ENCODE results near the gene MC2R.
"Not testable (repeated sequence)": the region's sequence is repeated elsewhere in the genome, so short reads cannot be mapped to it uniquely, and the experiment has no call there.

Gene MC2R

DNA sequence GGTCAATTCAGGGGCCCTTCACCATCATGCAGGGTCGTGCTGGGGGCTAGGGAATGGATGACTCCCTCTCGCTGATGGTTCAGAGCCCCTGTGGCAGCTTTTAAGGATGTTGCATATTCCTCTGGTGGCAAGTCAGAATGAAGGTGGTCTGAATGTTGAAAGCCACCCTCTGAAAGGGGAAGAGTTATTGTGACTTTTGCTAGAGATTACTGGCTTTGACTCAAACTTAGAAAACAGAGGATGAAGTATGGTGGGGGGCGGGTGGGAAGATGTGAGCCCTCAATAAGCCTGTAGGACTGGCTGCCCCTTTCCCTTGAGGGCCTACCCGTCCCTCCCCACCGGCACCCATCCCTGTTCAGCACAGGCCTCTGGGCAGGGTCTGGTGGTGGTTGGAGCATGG, 23.2 kb downstream of the MC2R start:
- no peak for DNase-seq

DNA sequence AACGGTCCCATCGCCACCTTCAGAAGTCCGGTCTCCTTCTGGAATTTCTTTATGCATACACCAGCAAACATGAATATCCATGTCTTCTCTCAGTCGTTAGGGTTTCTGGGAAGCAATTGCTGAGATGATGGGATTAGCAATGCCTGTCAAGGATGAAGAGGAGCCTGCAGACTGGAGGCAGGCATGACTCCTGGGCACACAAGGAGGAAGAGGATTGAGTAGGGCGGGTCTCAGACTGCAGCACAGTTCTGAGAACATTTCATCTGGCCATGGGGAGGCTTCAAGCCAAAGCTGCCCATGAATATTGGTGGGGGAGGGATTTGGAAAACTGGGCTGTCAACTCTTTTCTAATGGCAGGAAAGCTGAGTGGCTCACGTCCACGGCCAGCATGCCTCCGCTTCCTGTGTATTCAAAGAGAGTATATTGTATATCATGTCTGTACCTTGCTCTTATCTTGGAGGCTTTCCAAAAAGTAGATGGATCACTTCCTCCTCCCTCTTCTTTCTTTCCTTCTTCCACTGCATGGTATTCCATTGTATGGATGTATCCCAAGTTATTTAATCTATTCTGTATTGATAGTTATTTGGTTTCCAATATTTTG, 24.5 kb downstream of the MC2R start:
- no peak for DNase-seq

- no peak for DNase-seq
Measured at GRCh38 chr18:13889671-13890070, 25.7 kb downstream of the MC2R start.

DNA sequence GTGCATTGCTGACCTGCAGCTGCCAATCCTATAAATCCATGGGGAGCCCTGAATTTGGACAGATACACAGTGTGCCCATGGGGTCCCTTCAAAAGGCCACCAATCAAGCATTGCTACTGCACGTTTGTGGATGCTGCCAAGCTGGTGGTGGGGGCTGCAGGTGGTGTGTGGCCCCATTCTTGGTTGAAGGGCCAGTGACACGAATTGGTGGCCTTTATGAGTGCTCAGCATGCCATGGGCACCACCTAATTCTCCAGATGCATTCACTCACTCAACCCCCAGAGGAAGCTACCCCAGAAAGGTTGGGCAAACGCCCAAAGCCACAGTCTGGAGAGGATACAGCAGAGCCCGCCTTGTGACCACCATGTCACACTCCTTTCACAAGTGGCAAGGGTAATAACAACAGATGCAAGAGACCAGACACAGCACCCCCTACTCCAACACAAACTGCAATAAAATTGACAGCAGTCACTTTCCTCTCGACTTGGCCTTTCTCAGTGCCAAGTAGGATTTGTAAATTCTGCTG, 27.1 kb downstream of the MC2R start:
- no peak for DNase-seq

GRCh38 chr18:13885009-13885408, 30.3 kb downstream of the MC2R start:
- no peak for DNase-seq

DNA sequence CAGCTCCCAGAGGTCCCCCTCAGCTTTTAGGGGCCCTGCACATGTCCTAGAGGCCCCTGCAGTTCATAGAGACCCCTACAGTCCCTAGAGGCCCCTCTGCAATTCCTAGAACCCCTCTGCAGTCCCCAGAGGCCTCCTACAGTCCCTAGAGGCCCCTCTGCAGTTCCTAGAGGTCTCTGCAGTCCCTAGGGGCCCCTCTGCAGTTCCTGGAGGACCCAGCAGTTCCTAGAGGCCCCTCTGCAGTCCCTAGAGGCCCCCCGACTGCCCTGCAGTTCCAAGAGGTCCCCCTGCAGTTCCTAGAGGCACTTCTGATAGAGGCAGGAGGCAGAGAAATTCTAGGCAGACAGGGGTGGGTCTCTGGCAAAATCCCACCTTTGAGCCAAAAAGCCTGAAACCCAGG, 35.4 kb downstream of the MC2R start:
- no peak for DNase-seq

GRCh38 chr18:13879492-13879891, 35.8 kb downstream of the MC2R start:
- DNase-seq, result no peak

- no peak for DNase-seq
Measured at GRCh38 chr18:13878857-13879256, 36.5 kb downstream of the MC2R start.

GRCh38 chr18:13877157-13877556, 38.2 kb downstream of the MC2R start:
- no peak for DNase-seq

DNA sequence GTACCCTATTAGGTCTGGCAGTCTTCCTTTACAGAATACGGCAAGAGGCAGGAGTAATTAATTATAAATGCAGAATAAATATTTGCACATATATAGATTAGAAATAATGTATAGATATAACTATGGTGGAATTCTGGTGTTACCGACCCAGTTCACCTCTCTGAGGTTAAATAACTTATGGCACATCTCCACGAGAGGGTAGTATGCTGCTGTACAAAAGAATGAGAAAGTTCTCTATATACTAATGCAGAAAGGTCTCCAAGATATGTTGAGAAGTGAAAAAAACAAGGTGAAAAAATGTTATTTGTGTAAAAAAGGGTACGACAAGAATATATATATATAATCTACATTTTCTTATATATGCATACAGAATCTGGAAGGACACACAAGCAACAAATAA, 40.8 kb downstream of the MC2R start:
- DNase-seq, result no peak

DNA sequence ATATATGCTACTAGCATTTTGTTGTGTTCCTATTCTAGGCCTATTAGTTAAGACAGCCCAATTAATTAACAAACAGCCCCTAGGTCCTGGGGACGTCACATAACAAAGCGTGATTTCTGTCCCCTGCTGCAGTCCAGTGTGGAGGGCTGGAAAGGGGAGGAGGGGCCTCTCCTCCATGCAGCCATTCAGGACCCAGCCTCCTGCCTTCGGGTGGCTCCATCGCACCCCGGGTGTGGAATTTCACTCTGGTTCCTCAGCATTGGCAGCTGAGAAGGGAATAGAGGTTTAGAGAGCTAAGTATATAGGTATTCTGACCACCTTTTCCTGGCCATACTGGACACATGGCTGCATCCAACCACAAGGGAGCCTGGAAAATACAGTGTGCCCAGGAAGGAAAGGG, 42.4 kb downstream of the MC2R start:
- no peak for DNase-seq

DNA sequence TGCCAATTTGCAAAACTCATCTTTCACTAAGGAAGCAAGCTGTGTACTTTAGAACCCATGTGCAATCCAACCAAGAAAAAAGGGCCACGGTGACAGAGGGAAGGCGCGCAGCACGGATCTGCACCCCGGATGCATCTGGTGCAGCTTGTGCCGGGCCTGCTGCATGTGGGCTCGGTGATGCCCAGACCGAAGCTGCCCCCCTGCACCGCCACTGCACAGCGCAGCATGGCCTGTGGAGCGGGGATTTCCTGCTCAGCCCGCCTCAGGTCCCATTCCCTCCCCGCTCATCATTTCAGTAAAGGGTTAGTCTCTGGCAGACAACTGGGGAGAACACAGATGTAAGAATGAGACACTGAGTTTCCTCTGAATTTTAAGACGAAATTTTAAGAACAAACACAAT, 43.0 kb downstream of the MC2R start:
- no peak for DNase-seq

DNA sequence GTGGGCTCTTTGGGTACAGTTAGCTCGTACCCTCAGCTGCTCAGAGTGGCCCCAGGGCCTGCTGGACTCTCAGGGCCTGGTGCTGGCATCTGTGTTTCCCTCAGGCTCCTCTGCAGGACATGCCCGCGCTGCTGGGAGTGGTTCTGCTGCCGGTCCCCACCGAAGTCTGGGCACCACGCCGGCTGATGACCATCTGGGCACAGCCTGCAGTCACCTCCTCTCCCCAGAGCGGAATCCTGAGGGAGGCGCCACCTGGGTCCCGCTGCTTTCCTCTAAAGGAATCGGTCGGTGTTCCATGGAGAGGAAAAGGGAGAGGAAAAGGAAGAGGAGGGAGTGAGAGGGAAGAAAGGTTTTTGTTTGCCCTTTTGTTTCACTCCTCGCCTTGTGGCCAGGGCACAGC, 43.6 kb downstream of the MC2R start:
- no peak for DNase-seq

DNA sequence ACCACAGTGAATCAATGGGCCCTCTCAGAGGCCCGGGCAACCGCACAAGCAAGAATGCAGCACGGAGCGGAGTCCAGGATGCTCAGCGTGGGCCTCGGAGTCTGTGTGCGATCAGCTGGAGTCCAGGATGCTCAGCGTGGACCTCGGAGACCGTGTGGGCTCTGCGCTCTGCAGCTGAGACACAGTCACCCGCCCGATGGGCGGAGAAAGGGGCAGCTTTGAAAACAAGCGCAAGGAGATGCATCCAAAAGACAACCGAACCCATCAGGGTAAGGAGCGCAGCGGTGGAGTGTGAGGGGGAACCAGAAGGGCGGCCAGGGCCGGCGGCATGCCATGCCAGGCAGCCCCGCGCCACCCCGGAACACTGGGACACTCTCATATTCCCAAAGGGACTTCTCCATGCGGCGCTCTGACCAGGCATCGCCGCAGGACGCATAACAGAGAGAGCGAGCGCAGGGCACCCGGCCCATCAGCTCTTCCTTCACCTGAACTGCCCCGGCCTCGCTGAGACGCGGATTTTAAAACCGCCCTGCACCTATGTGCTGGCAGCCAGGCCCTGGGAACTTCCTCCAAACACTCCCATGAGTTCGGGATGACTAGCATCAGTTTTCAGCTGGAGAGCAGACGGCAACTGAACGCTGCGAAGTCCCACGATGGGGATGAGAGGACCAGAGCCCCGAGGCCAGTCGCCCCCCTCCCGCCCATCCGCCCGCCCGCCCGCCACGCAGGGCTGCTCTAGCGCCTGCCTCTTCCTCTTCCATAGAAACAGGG, 46.6 kb downstream of the MC2R start:
- DNase-seq, result no peak

DNA sequence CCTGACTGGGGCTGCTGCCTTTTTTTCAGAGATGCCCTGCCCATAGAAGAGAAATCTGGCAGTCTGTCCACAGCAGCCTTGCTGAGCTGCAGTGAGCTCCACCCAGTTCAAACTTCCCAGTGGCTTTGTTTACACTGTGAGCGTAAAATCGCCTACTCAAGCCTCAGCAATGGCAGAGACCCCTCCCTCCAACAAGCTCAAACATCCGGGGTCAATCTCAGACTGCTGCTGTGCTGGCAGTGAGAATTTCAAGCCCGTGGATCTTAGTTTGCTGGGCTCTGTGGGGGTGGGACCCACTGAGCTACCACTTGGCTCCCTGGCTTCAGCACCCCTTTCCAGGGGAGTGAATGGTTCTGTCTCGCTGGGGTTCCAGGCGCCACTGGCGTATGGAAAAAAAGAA, 52.4 kb downstream of the MC2R start:
- DNase-seq, result not testable (repeated sequence)

- no peak for DNase-seq
Measured at GRCh38 chr18:13849791-13850190, 65.5 kb downstream of the MC2R start.

DNA sequence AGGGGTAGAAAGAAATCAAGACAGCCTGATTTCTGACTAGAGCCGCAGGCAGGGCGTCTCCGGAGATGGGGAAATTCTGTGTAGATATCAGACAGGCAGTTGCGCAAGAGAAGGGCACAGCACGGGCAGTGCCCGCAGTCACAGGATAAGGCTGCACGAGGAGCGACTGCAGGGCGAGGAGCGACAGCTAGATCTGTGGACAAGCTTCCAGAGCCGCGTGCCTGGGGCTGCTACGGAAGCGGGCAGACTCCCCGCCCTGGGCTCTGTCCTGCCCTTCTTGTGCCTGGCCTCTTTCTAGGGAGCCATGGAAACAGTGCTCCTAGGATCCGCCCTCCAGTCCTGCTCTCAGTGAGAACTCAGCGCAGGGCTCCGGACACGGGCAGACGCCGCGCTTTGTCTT, 78.8 kb downstream of the MC2R start:
- DNase-seq, result no peak

DNA sequence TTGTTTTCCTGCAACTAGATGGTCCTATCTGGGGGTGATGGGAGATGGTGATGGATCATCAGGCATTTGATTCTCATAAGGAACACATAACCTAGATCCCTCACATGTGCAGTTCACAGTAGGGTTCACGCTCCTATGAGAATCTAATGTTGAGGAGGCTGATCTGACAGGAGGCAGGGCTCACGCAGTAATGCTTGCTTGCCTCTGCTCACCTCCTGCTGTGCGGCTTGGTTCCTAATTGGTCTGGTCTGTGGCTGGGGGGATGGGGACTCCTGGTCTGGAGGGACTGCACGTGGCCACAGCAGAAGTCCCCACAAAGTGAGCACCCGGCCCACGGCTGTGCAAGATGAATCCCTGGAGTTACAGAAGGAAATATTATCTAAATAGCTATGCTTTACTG, 80.1 kb downstream of the MC2R start:
- DNase-seq, result no peak

- DNase-seq, result no peak
Measured at GRCh38 chr18:13834496-13835015, 80.8 kb downstream of the MC2R start.

All from activated CD4-positive, alpha-beta T cell treated with anti-CD3 and anti-CD28 coated beads for 48 hours (primary cell).